Choroid plexus epithelial cell (primary cell): ENCODE measurements around the gene TSPO.
"Not testable (repeated sequence)": the region's sequence is repeated elsewhere in the genome, so short reads cannot be mapped to it uniquely, and the experiment has no call there.

Experiments
- DNase-seq: peaks from one replicate; pipeline ENCODE4 v3.0.0-alpha.2; 2010; ENCODE audit warnings: low read depth
- H3K4me3 ChIP-seq: 2 replicates; pipeline ENCODE4 v1.5.1; 2011; ENCODE audit warnings: low read depth, mild to moderate bottlenecking, control low read depth, low read length, moderate library complexity
- TF ChIP-seq, protein P1 (sequence below): conservative IDR thresholded peaks from 2 replicates; pipeline ENCODE4 v1.5.1; 2011; ENCODE audit warnings: low read depth, mild to moderate bottlenecking, control low read depth, inconsistent platforms, low read length, moderate library complexity

TSPO gene

DNA sequence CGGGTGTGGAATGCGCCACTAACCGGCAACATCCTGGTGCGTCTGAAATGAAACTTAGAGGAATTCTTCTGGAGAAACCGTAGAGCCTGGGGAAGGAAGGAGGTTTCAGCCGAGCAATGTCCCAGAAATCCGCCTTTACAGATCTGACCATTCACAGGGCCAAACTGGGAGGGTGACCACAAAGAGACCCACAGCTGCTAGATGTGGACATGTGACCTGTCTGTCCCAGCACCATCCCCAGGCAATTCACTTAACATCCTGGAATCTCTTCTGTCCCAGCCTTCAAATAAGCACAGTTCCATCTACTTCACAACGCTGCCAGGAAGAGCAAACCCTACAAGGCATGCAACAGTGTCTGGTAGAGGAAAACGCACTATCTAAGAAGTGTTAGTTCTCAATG, 18.0 kb upstream of the TSPO start:
- no peak for DNase-seq
- H3K4me3 ChIP-seq = no peak overlapping the region
- TF ChIP-seq, protein P1, sequence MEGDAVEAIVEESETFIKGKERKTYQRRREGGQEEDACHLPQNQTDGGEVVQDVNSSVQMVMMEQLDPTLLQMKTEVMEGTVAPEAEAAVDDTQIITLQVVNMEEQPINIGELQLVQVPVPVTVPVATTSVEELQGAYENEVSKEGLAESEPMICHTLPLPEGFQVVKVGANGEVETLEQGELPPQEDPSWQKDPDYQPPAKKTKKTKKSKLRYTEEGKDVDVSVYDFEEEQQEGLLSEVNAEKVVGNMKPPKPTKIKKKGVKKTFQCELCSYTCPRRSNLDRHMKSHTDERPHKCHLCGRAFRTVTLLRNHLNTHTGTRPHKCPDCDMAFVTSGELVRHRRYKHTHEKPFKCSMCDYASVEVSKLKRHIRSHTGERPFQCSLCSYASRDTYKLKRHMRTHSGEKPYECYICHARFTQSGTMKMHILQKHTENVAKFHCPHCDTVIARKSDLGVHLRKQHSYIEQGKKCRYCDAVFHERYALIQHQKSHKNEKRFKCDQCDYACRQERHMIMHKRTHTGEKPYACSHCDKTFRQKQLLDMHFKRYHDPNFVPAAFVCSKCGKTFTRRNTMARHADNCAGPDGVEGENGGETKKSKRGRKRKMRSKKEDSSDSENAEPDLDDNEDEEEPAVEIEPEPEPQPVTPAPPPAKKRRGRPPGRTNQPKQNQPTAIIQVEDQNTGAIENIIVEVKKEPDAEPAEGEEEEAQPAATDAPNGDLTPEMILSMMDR = no peak

DNA sequence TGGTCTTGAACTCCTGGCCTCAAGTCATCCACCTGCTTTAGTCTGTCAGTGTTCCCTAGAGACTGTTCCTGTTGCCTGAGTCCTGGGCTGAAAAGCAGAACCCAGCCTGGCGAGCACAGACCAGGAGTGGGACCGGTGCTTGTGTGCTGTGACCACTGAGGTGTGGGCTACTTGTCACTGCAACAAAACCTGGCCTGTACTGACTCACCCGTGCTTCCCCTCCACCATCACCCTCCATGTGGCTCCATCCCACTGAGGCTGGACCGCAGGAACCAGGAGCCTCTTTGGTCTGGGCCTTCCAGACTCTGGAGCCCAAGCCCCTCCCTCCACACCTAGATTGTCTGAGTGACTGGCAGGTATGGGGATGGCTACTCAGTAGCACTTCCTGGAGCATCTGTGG, 16.8 kb upstream of the TSPO start:
- TF ChIP-seq, protein P1 = no peak
- no peak overlapping the region for H3K4me3 ChIP-seq
- no peak for DNase-seq

- DNase-seq = no peak
- no peak overlapping the region for H3K4me3 ChIP-seq
- TF ChIP-seq, protein P1 = no peak
Observed at GRCh38 chr22:43135565-43135964, 15.8 kb upstream of the TSPO start.

- TF ChIP-seq, protein P1 = peak; percentile 83
- peak; percentile 59 for DNase-seq
- H3K4me3 ChIP-seq = no peak overlapping the region
Observed at GRCh38 chr22:43136255-43136654, 15.1 kb upstream of the TSPO start.

GRCh38 chr22:43136801-43137200, 14.6 kb upstream of the TSPO start:
- TF ChIP-seq, protein P1 = no peak
- no peak overlapping the region for H3K4me3 ChIP-seq
- no peak for DNase-seq

DNA sequence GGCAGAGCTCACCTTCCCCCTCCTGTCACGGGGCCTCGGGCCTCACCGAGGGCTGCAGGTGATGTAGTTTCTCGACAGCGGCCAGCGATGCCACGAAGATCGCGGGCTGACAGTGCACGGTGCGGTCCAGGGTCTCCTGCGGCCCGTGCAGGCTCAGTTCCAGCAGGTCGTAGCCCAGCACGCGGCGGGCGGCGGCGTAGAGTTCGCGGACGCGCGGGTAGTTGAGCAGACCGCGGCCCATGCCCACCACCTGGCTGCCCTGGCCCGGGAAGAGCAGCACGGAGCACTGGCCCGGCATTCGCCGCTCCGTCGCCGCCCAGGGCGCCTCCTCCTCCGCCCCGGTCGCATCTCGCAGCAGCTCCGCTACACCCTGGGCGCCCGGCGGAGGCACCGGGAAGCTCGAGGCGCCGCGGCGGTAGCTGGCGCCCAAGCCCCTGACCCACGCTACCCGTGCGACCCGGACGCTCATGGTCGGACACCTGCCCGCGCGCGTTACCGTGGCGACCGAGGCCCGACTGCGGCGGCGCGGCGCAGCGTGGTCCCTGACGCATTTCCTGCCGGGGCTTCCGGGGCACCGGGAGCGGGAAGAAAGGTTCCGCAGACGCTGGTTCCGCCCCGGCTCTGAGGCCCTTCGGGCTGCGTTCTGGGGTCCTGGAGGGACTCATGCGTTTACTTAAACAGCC, 8.3 kb upstream of the TSPO start, which contains the start of gene MCAT:
MCAT (minus strand) TSS at position 519 of the 683 bp plus-strand sequence; CDS start at position 469, 50 bp downstream.
- TF ChIP-seq, protein P1 = no peak
- H3K4me3 ChIP-seq = peak within 1 kb of the TSS; percentile 96
- DNase-seq = peak; percentile 77

GRCh38 chr22:43144949-43145348, 6.4 kb upstream of the TSPO start:
- TF ChIP-seq, protein P1 = no peak
- H3K4me3 ChIP-seq = no peak overlapping the region
- DNase-seq = no peak

DNA sequence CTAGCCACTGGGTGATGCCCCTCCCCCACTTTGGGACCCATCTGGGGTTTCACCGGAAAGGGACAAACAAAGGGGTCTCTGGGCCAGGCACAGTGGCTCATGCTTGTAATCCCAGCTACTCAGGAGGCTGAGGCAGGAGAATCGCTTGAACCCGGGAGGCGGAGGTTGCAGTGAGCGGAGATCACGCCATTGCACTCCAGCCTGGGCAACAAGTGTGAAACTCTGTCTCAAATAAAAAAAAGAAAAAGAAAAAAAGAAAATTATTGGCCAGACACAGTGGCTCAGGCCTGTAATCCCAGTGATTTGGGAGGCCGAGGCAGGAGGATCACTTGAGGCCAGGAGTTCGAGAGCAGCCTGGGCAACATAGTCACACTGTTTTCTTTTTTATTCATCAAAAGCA, 6.0 kb upstream of the TSPO start:
- H3K4me3 ChIP-seq, DNase-seq: not testable (repeated sequence)

- H3K4me3 ChIP-seq, DNase-seq: not testable (repeated sequence)
Observed at GRCh38 chr22:43146332-43146731, 5.0 kb upstream of the TSPO start.
